Kidney (tissue), 14 donors: Measurements from ENCODE around the gene N4BP2L1. TPM values are rescaled to one million over a fixed set of nuclear protein-coding genes. Genes with fewer than 3 reads are reported as not detected.
A peak's percentile ranks its signal among the peaks of the same experiment; 100 is the strongest.

Experiments used
- DNase-seq, 5 donors: peaks; one replicate each; pipeline ENCODE4 v3.0.0-alpha.2; 2013 to 2020
- FAIRE-seq: peaks from 2 replicates; lab custom pipeline; 2012; peaks lifted over from hg19 to GRCh38; lab: Jason Lieb, UNC
- H3K27ac ChIP-seq, 2 donors: one replicate each; pipeline ENCODE4 v1.7.0; 2013; ENCODE audit warnings: low read depth in 2 of 2, low read length in 2 of 2, inconsistent platforms in 1 of 2
- H3K27me3 ChIP-seq: one replicate; pipeline ENCODE4 v1.7.1; 2013; ENCODE audit warnings: low read length, inconsistent platforms; ENCODE audit not compliant: control insufficient read depth, insufficient read depth
- H3K36me3 ChIP-seq, 3 donors: one replicate each; pipeline versions ENCODE4 v1.7.0 to v1.7.1; 2013; ENCODE audit warnings: low read length in 3 of 3, control low read depth in 1 of 3, inconsistent platforms in 1 of 3; ENCODE audit not compliant: insufficient read depth in 3 of 3, control insufficient read depth in 2 of 3
- H3K4me1 ChIP-seq, 3 donors: one replicate each; pipeline versions ENCODE4 v1.7.0 to v1.7.1; 2013; ENCODE audit warnings: low read length in 3 of 3, inconsistent platforms in 1 of 3, low read depth in 1 of 3; ENCODE audit not compliant: control insufficient read depth in 2 of 3, insufficient read depth in 2 of 3
- H3K4me3 ChIP-seq, 3 donors: one replicate each; pipeline versions ENCODE4 v1.7.0 to v1.8.1; 2013; ENCODE audit warnings: low read length in 3 of 3, control low read depth in 1 of 3, inconsistent platforms in 1 of 3
- H3K9ac ChIP-seq, 3 donors: one replicate each; pipeline versions ENCODE4 v1.7.0 to v1.7.1; 2013; ENCODE audit warnings: low read length in 3 of 3, control low read depth in 1 of 3, inconsistent platforms in 1 of 3
- H3K9me3 ChIP-seq, 3 donors: one replicate each; pipeline versions ENCODE4 v1.7.0 to v1.7.1; 2013; ENCODE audit warnings: low read length in 3 of 3, control low read depth in 1 of 3, inconsistent platforms in 1 of 3; ENCODE audit not compliant: control insufficient read depth in 2 of 3, insufficient read depth in 1 of 3
- CTCF ChIP-seq: IDR thresholded peaks from 3 replicates; pipeline ENCODE4 v1.5.1; 2012; ENCODE audit warnings: mild to moderate bottlenecking, moderate library complexity, borderline replicate concordance; ENCODE audit not compliant: insufficient read depth; ENCODE audit errors: extremely low read depth
- intact Hi-C: fragments of 100-400 bp; cut with DNase I; formaldehyde crosslinking; loops from one replicate; pipeline ENCODE4 v1.11.1; 2022
- polyA plus RNA-seq: library from polyadenylated mRNA; stranded (reverse); fragments of 350-450 nt; fragmentation: Illumina TruSeq; extraction: RNeasy Lipid Tissue Mini Kit (QIAGEN cat#74804); gene quantifications from one replicate; pipeline ENCODE4 v1.2.3, GENCODE V29; 2014; ENCODE audit warnings: low read depth, low replicate concordance; ENCODE audit not compliant: insufficient read depth
- total RNA-seq: library from RNA; stranded (reverse); fragmentation: NEBNext Ultra II Directional; extraction: Animal tissue kit (Norgen Biotek cat#: 25700); gene quantifications from one replicate; pipeline ENCODE4 v1.2.1, GENCODE V29; 2021
- donor health status: control.
- donor health status: control.
- donor health status: control.
- donor health status: control.
- donor health status: control.
- donor health status: DM: yes; HTN: yes; CAD: no.
- donor health status: Normal renal cell carcinoma (clear cell type).

N4BP2L1 gene
- total and polyA plus RNA-seq, 2 donors from 2014 or later, result 10.1 to 14.5 TPM

GRCh38 chr13:32448972-32449371 lies 21.0 kb upstream of the N4BP2L1 start:
- no peak overlapping the region for H3K9ac ChIP-seq
- TF ChIP-seq CTCF, result no peak
- no peaks in the 10 kb centered on the region for H3K9me3 ChIP-seq
- intact Hi-C loops, result no loop called here
- no peak for DNase-seq
- no peaks in the 10 kb centered on the region for H3K4me1 ChIP-seq
- FAIRE-seq, result no peak
- no peak overlapping the region for H3K27ac ChIP-seq
- no peaks in the 10 kb centered on the region for H3K36me3 ChIP-seq
- no peak overlapping the region for H3K4me3 ChIP-seq
- no peaks in the 10 kb centered on the region for H3K27me3 ChIP-seq

GRCh38 chr13:32447894-32448623 lies 20.1 kb upstream of the N4BP2L1 start:
- Histone ChIP-seq H3K9me3 (no peaks in the 10 kb centered on the region), H3K9ac (no peak overlapping the region), H3K36me3 (peaks cover 0 to 2% (median 0%) of the 10 kb centered on the region in 3 donors), H3K4me3 (no peak overlapping the region), H3K4me1 (no peaks in the 10 kb centered on the region), H3K27ac (no peak overlapping the region), H3K27me3 (no peaks in the 10 kb centered on the region)
- FAIRE-seq (no peak), DNase-seq (peak in 1 of 5 donors; percentile 24)
- intact Hi-C loops, result no loop called here
- no peak for TF ChIP-seq CTCF

GRCh38 chr13:32446773-32447465 lies 19.0 kb upstream of the N4BP2L1 start:
- H3K9me3 ChIP-seq, result no peaks in the 10 kb centered on the region
- no peak for FAIRE-seq
- H3K27me3 ChIP-seq, result no peaks in the 10 kb centered on the region
- peaks cover 0 to 2% (median 0%) of the 10 kb centered on the region in 3 donors for H3K36me3 ChIP-seq
- H3K9ac ChIP-seq, result no peak overlapping the region
- no peak for DNase-seq
- H3K27ac ChIP-seq, result no peak overlapping the region
- TF ChIP-seq CTCF, result no peak
- no peaks in the 10 kb centered on the region for H3K4me1 ChIP-seq
- no peak overlapping the region for H3K4me3 ChIP-seq
- intact Hi-C loops, result no loop called here
